Common myeloid progenitor, CD34-positive (primary cell): Measurements from ENCODE around the gene CFAP54.
A peak's percentile ranks its signal among the peaks of the same experiment; 100 is the strongest.

Experiments used
- CTCF ChIA-PET: fragments of 350-600 bp; sonication (Branson Sonifier 250); formaldehyde crosslinking; loops from one replicate; lab custom pipeline; 2021; ENCODE audit warnings: antibody characterized with exemption; lab: Charles Lee
- POLR2A ChIA-PET: fragments of 350-600 bp; sonication (Branson Sonifier 250); formaldehyde crosslinking; loops from one replicate; lab custom pipeline; 2021; ENCODE audit warnings: antibody characterized with exemption; lab: Charles Lee
- DNase-seq, 3 donors: peaks; one replicate each; pipeline versions ENCODE4 v3.0.0 to v3.0.0-alpha.2; 2013
- H3K27ac ChIP-seq, 2 experiments: 1 replicate in 1 of 2; 2 replicates in 1 of 2; pipeline ENCODE4 v1.7.0; 2013; ENCODE audit warnings: inconsistent platforms in 2 of 2, low read length in 2 of 2, mild to moderate bottlenecking in 2 of 2, low read depth in 1 of 2, moderate library complexity in 1 of 2; ENCODE audit not compliant: severe bottlenecking in 2 of 2, insufficient read depth in 1 of 2, poor library complexity in 1 of 2
- H3K27me3 ChIP-seq, 5 experiments: replicated peaks in 2 of 5; 1 replicate in 3 of 5; 2 replicates in 2 of 5; pipeline versions ENCODE4 v1.6.1 to v1.7.0; 2013; ENCODE audit warnings: low read length in 4 of 5, mild to moderate bottlenecking in 2 of 5, moderate library complexity in 2 of 5, inconsistent platforms in 1 of 5; ENCODE audit not compliant: insufficient read depth in 5 of 5, control insufficient read depth in 4 of 5
- H3K36me3 ChIP-seq, 4 experiments: 1 replicate in 2 of 4; 2 replicates in 2 of 4; pipeline versions ENCODE4 v1.6.1 to v1.7.0; 2013; ENCODE audit warnings: low read length in 3 of 4, control low read depth in 1 of 4, mild to moderate bottlenecking in 1 of 4; ENCODE audit not compliant: control insufficient read depth in 4 of 4, insufficient read depth in 4 of 4
- H3K4me1 ChIP-seq, 4 experiments: 1 replicate in 3 of 4; 2 replicates in 1 of 4; pipeline versions ENCODE4 v1.6.1 to v1.7.1; 2013; ENCODE audit warnings: low read length in 3 of 4, mild to moderate bottlenecking in 3 of 4, control low read depth in 1 of 4, inconsistent platforms in 1 of 4, moderate library complexity in 1 of 4; ENCODE audit not compliant: control insufficient read depth in 4 of 4, insufficient read depth in 4 of 4; ENCODE audit errors: control extremely low read depth in 1 of 4
- H3K4me3 ChIP-seq, 7 experiments: 1 replicate in 4 of 7; 2 replicates in 3 of 7; pipeline versions ENCODE4 v1.5.1 to v1.7.0; 2013; ENCODE audit warnings: mild to moderate bottlenecking in 7 of 7, low read length in 6 of 7, moderate library complexity in 6 of 7, inconsistent platforms in 2 of 7, low read depth in 2 of 7, control low read depth in 1 of 7; ENCODE audit not compliant: insufficient read depth in 4 of 7, control insufficient read depth in 1 of 7; ENCODE audit errors: extremely low read depth in 1 of 7
- H3K9me3 ChIP-seq, 5 experiments: 1 replicate in 4 of 5; 2 replicates in 1 of 5; pipeline versions ENCODE4 v1.6.1 to v1.7.1; 2013; ENCODE audit warnings: low read length in 4 of 5, mild to moderate bottlenecking in 2 of 5, inconsistent platforms in 1 of 5, low read depth in 1 of 5, moderate library complexity in 1 of 5; ENCODE audit not compliant: control insufficient read depth in 4 of 5, insufficient read depth in 2 of 5; ENCODE audit errors: control extremely low read depth in 1 of 5
- WGBS: methylation state at CpG from one replicate; pipeline ENCODE4 v1.1.5; 2013; ENCODE audit not compliant: insufficient coverage; 5-methylcytosine and 5-hydroxymethylcytosine counted together

CFAP54 gene

GRCh38 chr12:96500693-96501092 lies 11.3 kb downstream of the CFAP54 start:
- Histone ChIP-seq H3K9me3 (no peaks in the 10 kb centered on the region), H3K27me3 (no peaks in the 10 kb centered on the region), H3K4me3 (peak overlapping the region in 1 of 7 experiments; percentile 31), H3K4me1 (peaks cover 11 to 41% (median 24%) of the 10 kb centered on the region in 4 experiments), H3K36me3 (no peaks in the 10 kb centered on the region), H3K27ac (no peak overlapping the region)
- ChIA-PET CTCF (interaction anchor here (0.8 to 2.3 kb wide), 7 partner anchors 11 to 333 kb away, joined by 3 to 14 read pairs (median 3); partner anchors contain the start of gene CFAP54), POLR2A (interaction anchor here (0.5 kb wide), 1 partner anchor 100 kb away, joined by 3 read pairs; the partner anchor contains the start of gene CDK17)
- WGBS = no CpG with 5 or more reads among the region's 3 CpGs
- DNase-seq = peak; percentile 50 to 71 (median 64)

- WGBS = 25% methylated on average over 3 of the region's 5 CpGs
- Histone ChIP-seq H3K9me3 (no peaks in the 10 kb centered on the region), H3K4me1 (peaks cover 11 to 36% (median 24%) of the 10 kb centered on the region in 4 experiments), H3K36me3 (no peaks in the 10 kb centered on the region), H3K27me3 (no peaks in the 10 kb centered on the region), H3K27ac (peak overlapping the region in 1 of 2 experiments; percentile 8), H3K4me3 (peak overlapping the region in 2 of 7 experiments; percentile 31 to 39)
- ChIA-PET CTCF (interaction anchor here (0.8 to 2.3 kb wide), 11 partner anchors 9 to 334 kb away, joined by 3 to 14 read pairs (median 3); partner anchors contain the start of gene CFAP54), POLR2A (interaction anchor here (0.5 to 1.1 kb wide), 3 partner anchors 55 to 101 kb away, joined by 3 to 6 read pairs (median 3); partner anchors contain the start of gene CDK17)
- DNase-seq = peak in 2 of 3 donors; percentile 39 to 65
These were observed 11.9 kb downstream of the CFAP54 start for GRCh38 chr12:96501133-96501761.

- ChIA-PET POLR2A (interaction anchor here (1.0 to 1.1 kb wide), 2 partner anchors 56 to 102 kb away, joined by 3 to 6 read pairs; partner anchors contain the start of gene CDK17), CTCF (interaction anchor here (0.9 to 2.3 kb wide), 9 partner anchors 10 to 190 kb away, joined by 3 to 14 read pairs (median 3); partner anchors contain the start of gene CFAP54)
- H3K27ac ChIP-seq = no peak overlapping the region
- no peaks in the 10 kb centered on the region for H3K27me3 ChIP-seq
- peak in 2 of 3 donors; percentile 14 to 48 for DNase-seq
- H3K36me3 ChIP-seq = no peaks in the 10 kb centered on the region
- H3K4me1 ChIP-seq = peaks cover 11 to 34% (median 24%) of the 10 kb centered on the region in 4 experiments
- H3K9me3 ChIP-seq = no peaks in the 10 kb centered on the region
- H3K4me3 ChIP-seq = no peak overlapping the region
These were observed 12.5 kb downstream of the CFAP54 start for GRCh38 chr12:96501908-96502307.

- Histone ChIP-seq H3K36me3 (no peaks in the 10 kb centered on the region), H3K27me3 (no peaks in the 10 kb centered on the region), H3K4me1 (peaks cover 11 to 33% (median 23%) of the 10 kb centered on the region in 4 experiments), H3K9me3 (no peaks in the 10 kb centered on the region), H3K4me3 (no peak overlapping the region), H3K27ac (no peak overlapping the region)
- POLR2A ChIA-PET = interaction anchor here (1.0 to 1.1 kb wide), 2 partner anchors 57 to 102 kb away, joined by 3 to 6 read pairs; partner anchors contain the start of gene CDK17
- DNase-seq = peak in 1 of 3 donors; percentile 10
- CTCF ChIA-PET = interaction anchor here (0.6 to 2.3 kb wide), 8 partner anchors 11 to 190 kb away, joined by 3 to 14 read pairs (median 3); partner anchors contain the start of gene CFAP54
These were observed 13.1 kb downstream of the CFAP54 start for GRCh38 chr12:96502477-96502876.

GRCh38 chr12:96502949-96503532 lies 13.7 kb downstream of the CFAP54 start:
- Histone ChIP-seq H3K4me1 (peaks cover 11 to 28% (median 20%) of the 10 kb centered on the region in 4 experiments), H3K27ac (no peak overlapping the region), H3K27me3 (no peaks in the 10 kb centered on the region), H3K4me3 (no peak overlapping the region), H3K9me3 (no peaks in the 10 kb centered on the region), H3K36me3 (no peaks in the 10 kb centered on the region)
- CTCF ChIA-PET = interaction anchor here (0.6 to 2.3 kb wide), 6 partner anchors 11 to 17 kb away, joined by 3 to 14 read pairs (median 5); partner anchors contain the start of gene CFAP54
- DNase-seq = no peak
- WGBS = 75% methylated on average over 1 of the region's 6 CpGs
- POLR2A ChIA-PET = no interaction called here

GRCh38 chr12:96503976-96504375 lies 14.6 kb downstream of the CFAP54 start:
- POLR2A ChIA-PET = interaction anchor here (0.7 kb wide), 1 partner anchor 562 kb away, joined by 4 read pairs; the partner anchor contains the start of gene CCDC38

More at GRCh38 chr12:96503976-96504375, 14.6 kb downstream of the CFAP54 start:
- DNase-seq = no peak
- CTCF ChIA-PET = interaction anchor here (1.0 to 1.9 kb wide), 4 partner anchors 10 to 105 kb away, joined by 3 to 7 read pairs (median 6); no protein-coding TSS in a partner anchor
- no peaks in the 10 kb centered on the region for H3K27me3 ChIP-seq
- H3K36me3 ChIP-seq = no peaks in the 10 kb centered on the region
- no peak overlapping the region for H3K4me3 ChIP-seq
- H3K4me1 ChIP-seq = peaks cover 11 to 28% (median 20%) of the 10 kb centered on the region in 4 experiments
- no peaks in the 10 kb centered on the region for H3K9me3 ChIP-seq
- no peak overlapping the region for H3K27ac ChIP-seq
